H1 (cell line): ENCODE data around the gene SLC6A18. TPM values are rescaled to one million over a fixed set of nuclear protein-coding genes. Genes with fewer than 3 reads are reported as not detected.

Experiments
- CTCF ChIA-PET: fragments of 300-600 bp; sonication (Branson Sonifier 250); formaldehyde crosslinking; loops from one replicate; lab custom pipeline; 2021; ENCODE audit not compliant: partially characterized antibody; lab: Charles Lee
- POLR2A ChIA-PET: fragments of 300-600 bp; sonication (Branson Sonifier 250); formaldehyde crosslinking; loops from one replicate; lab custom pipeline; 2021; ENCODE audit warnings: inconsistent platforms; ENCODE audit not compliant: partially characterized antibody; lab: Charles Lee
- DNase-seq, 2 experiments: peaks; one replicate each; pipeline versions ENCODE4 v3.0.0 to v3.0.0-alpha.2; 2010 to 2022; ENCODE audit warnings: low spot score in 2 of 2, low read depth in 1 of 2, mixed read lengths in 1 of 2
- FAIRE-seq: peaks from 2 replicates; lab custom pipeline; 2011; peaks lifted over from hg19 to GRCh38; lab: Jason Lieb, UNC
- H2AFZ ChIP-seq: 2 replicates; pipeline ENCODE4 v1.8.1; 2012; ENCODE audit warnings: low read length, inconsistent platforms
- H2AK5ac ChIP-seq: 2 replicates; pipeline ENCODE4 v1.6.1; 2013; ENCODE audit warnings: low read depth, low read length
- H2BK120ac ChIP-seq: replicated peaks from 2 replicates; pipeline ENCODE3; 2013; ENCODE audit warnings: low read depth, low read length, inconsistent platforms
- H2BK12ac ChIP-seq: 2 replicates; pipeline ENCODE4 v1.6.1; 2013; ENCODE audit warnings: low read depth, low read length
- H2BK15ac ChIP-seq: 2 replicates; pipeline ENCODE4 v1.6.1; 2013; ENCODE audit warnings: low read length
- H2BK20ac ChIP-seq: 2 replicates; pipeline ENCODE4 v1.6.1; 2013; ENCODE audit warnings: low read length
- H2BK5ac ChIP-seq: 2 replicates; pipeline ENCODE4 v1.6.1; 2013; ENCODE audit warnings: low read depth, low read length
- H3K14ac ChIP-seq: 2 replicates; pipeline ENCODE4 v1.6.1; 2013; ENCODE audit warnings: inconsistent platforms; ENCODE audit not compliant: insufficient read length
- H3K18ac ChIP-seq: 2 replicates; pipeline ENCODE4 v1.6.1; 2013; ENCODE audit warnings: low read length; ENCODE audit errors: extremely low read depth
- H3K23ac ChIP-seq: 2 replicates; pipeline ENCODE4 v1.6.1; 2013; ENCODE audit warnings: inconsistent platforms; ENCODE audit not compliant: insufficient read length
- H3K23me2 ChIP-seq: 2 replicates; pipeline ENCODE4 v1.6.1; 2013; ENCODE audit warnings: low read depth, low read length
- H3K27ac ChIP-seq: 2 replicates; pipeline ENCODE4 v1.6.1; 2011; ENCODE audit warnings: low read depth, low read length, inconsistent platforms
- H3K27me3 ChIP-seq, 4 experiments: replicated peaks in 1 of 4; 1 replicate in 1 of 4; 2 replicates in 3 of 4; pipeline versions ENCODE4 v1.6.1 to v1.8.1; 2011 to 2013; ENCODE audit warnings: low read length in 3 of 4, mild to moderate bottlenecking in 3 of 4, inconsistent platforms in 2 of 4, mixed read lengths in 2 of 4, moderate library complexity in 1 of 4; ENCODE audit not compliant: control insufficient read depth in 3 of 4, insufficient read depth in 3 of 4; ENCODE audit errors: extremely low read depth in 1 of 4
- H3K36me3 ChIP-seq, 4 experiments: 2 replicates each; pipeline versions ENCODE4 v1.6.1 to v1.8.1; 2011 to 2013; ENCODE audit warnings: mild to moderate bottlenecking in 4 of 4, low read length in 3 of 4, moderate library complexity in 2 of 4, control low read depth in 1 of 4, inconsistent platforms in 1 of 4; ENCODE audit not compliant: insufficient read depth in 4 of 4, control insufficient read depth in 2 of 4
- H3K4ac ChIP-seq: replicated peaks from 2 replicates; pipeline ENCODE3; 2013; ENCODE audit warnings: low read length, low read depth, mixed read lengths, inconsistent platforms; ENCODE audit not compliant: insufficient read length
- H3K4me1 ChIP-seq, 4 experiments: replicated peaks in 1 of 4; 1 replicate in 1 of 4; 2 replicates in 3 of 4; pipeline versions ENCODE4 v1.6.1 to v1.8.1; 2011 to 2013; ENCODE audit warnings: low read length in 3 of 4, inconsistent platforms in 2 of 4, mixed read lengths in 1 of 4; ENCODE audit not compliant: insufficient read depth in 4 of 4, control insufficient read depth in 3 of 4
- H3K4me2 ChIP-seq, 2 experiments: 2 replicates each; pipeline versions ENCODE4 v1.6.1 to v1.8.1; 2011 to 2013; ENCODE audit warnings: low read depth in 2 of 2, low read length in 2 of 2, control low read depth in 1 of 2, inconsistent platforms in 1 of 2, mild to moderate bottlenecking in 1 of 2; ENCODE audit not compliant: insufficient read depth in 1 of 2
- H3K4me3 ChIP-seq, 4 experiments: fragments of 200-600, 300-600 bp in 1 of 4; sonication (generic), shearing (Covaris generic), sonication (Bioruptor Twin) in 1 of 4; 2 replicates each; pipeline versions ENCODE4 v1.5.1 to v1.8.1; 2011 to 2016; ENCODE audit warnings: low read length in 4 of 4, low read depth in 3 of 4, control low read depth in 2 of 4, inconsistent platforms in 2 of 4, mild to moderate bottlenecking in 2 of 4, mixed read lengths in 1 of 4, moderate library complexity in 1 of 4; ENCODE audit not compliant: insufficient read depth in 2 of 4; ENCODE audit errors: extremely low read depth in 1 of 4
- H3K56ac ChIP-seq: replicated peaks from 2 replicates; pipeline ENCODE3; 2013; ENCODE audit warnings: low read depth, mild to moderate bottlenecking, mixed read lengths, low read length, inconsistent platforms; ENCODE audit not compliant: insufficient read length
- H3K79me1 ChIP-seq: 2 replicates; pipeline ENCODE4 v1.6.1; 2013; ENCODE audit warnings: low read depth, low read length, control low read depth
- H3K79me2 ChIP-seq, 2 experiments: 2 replicates each; pipeline versions ENCODE4 v1.6.1 to v1.8.1; 2012 to 2013; ENCODE audit warnings: low read length in 2 of 2, mild to moderate bottlenecking in 2 of 2, inconsistent platforms in 1 of 2; ENCODE audit not compliant: insufficient read depth in 2 of 2, control insufficient read depth in 1 of 2
- H3K9ac ChIP-seq, 4 experiments: replicated peaks in 1 of 4; 1 replicate in 1 of 4; 2 replicates in 3 of 4; pipeline versions ENCODE4 v1.6.1 to v1.8.1; 2011 to 2013; ENCODE audit warnings: low read depth in 3 of 4, low read length in 3 of 4, control low read depth in 2 of 4, mild to moderate bottlenecking in 2 of 4, moderate library complexity in 2 of 4, inconsistent platforms in 1 of 4; ENCODE audit errors: extremely low read depth in 1 of 4
- H3K9me3 ChIP-seq, 2 experiments: 2 replicates each; pipeline versions ENCODE4 v1.6.1 to v1.8.1; 2012 to 2013; ENCODE audit warnings: mild to moderate bottlenecking in 2 of 2, moderate library complexity in 2 of 2, control low read depth in 1 of 2, inconsistent platforms in 1 of 2, low read depth in 1 of 2, low read length in 1 of 2, mixed read lengths in 1 of 2; ENCODE audit not compliant: insufficient read depth in 2 of 2
- H4K20me1 ChIP-seq, 2 experiments: replicated peaks in 1 of 2; 2 replicates each; pipeline versions ENCODE3 to v1.8.1; 2011 to 2013; ENCODE audit warnings: inconsistent platforms in 2 of 2, low read length in 2 of 2, mild to moderate bottlenecking in 1 of 2; ENCODE audit not compliant: insufficient read depth in 2 of 2, control insufficient read depth in 1 of 2
- H4K5ac ChIP-seq: 2 replicates; pipeline ENCODE4 v1.6.1; 2013; ENCODE audit warnings: low read length, low read depth, mixed read lengths, inconsistent platforms; ENCODE audit not compliant: insufficient read length
- H4K8ac ChIP-seq: 2 replicates; pipeline ENCODE4 v1.8.0; 2013; ENCODE audit warnings: mild to moderate bottlenecking, moderate library complexity, low read length, inconsistent platforms; ENCODE audit not compliant: insufficient read depth; ENCODE audit errors: extremely low read depth
- H4K91ac ChIP-seq: replicated peaks from 2 replicates; pipeline ENCODE3; 2013; ENCODE audit warnings: low read length, mixed read lengths, inconsistent platforms; ENCODE audit not compliant: insufficient read length
- BACH1 ChIP-seq: IDR thresholded peaks from 2 replicates; pipeline ENCODE4 v1.6.1; 2012; ENCODE audit warnings: low read length, improper control_type of control experiment
- BRCA1 ChIP-seq: IDR thresholded peaks from 2 replicates; pipeline ENCODE4 v1.6.1; 2012; ENCODE audit warnings: low read depth, low read length, improper control_type of control experiment
- CTBP2 ChIP-seq: IDR thresholded peaks from 2 replicates; pipeline ENCODE4 v1.7.0; 2011; ENCODE audit warnings: borderline replicate concordance, mild to moderate bottlenecking, moderate library complexity, mixed read lengths, low read length; ENCODE audit not compliant: insufficient read depth, insufficient read length
- GABPA ChIP-seq: IDR thresholded peaks from 2 replicates; pipeline ENCODE4 v1.6.1; 2011; ENCODE audit warnings: mild to moderate bottlenecking, low read length, moderate library complexity, borderline replicate concordance; ENCODE audit not compliant: insufficient read depth
- HDAC6 ChIP-seq: IDR thresholded peaks from one replicate; pipeline ENCODE4 v1.7.1; 2012; ENCODE audit warnings: low read depth, mild to moderate bottlenecking, inconsistent platforms, low read length, moderate library complexity
- POLR2A ChIP-seq, 2 experiments: IDR thresholded peaks; 1 replicate in 1 of 2; 2 replicates in 1 of 2; pipeline ENCODE4 v1.6.1; 2011; ENCODE audit warnings: low read depth in 2 of 2, low read length in 2 of 2, mild to moderate bottlenecking in 2 of 2; ENCODE audit errors: control extremely low read depth in 1 of 2
- POLR2AphosphoS5 ChIP-seq: IDR thresholded peaks from 2 replicates; pipeline ENCODE4 v1.6.1; 2011; ENCODE audit warnings: low read depth, low read length
- SP2 ChIP-seq: IDR thresholded peaks from 2 replicates; pipeline ENCODE4 v1.6.1; 2012; ENCODE audit warnings: mild to moderate bottlenecking, low read length, inconsistent platforms
- TBP ChIP-seq: IDR thresholded peaks from 2 replicates; pipeline ENCODE4 v1.6.1; 2011; ENCODE audit warnings: low read depth, low read length, improper control_type of control experiment
- YY1 ChIP-seq: IDR thresholded peaks from 2 replicates; pipeline ENCODE4 v1.6.1; 2011; ENCODE audit warnings: low read depth, mild to moderate bottlenecking, low read length
- ZNF274 ChIP-seq: IDR thresholded peaks from 2 replicates; pipeline ENCODE4 v1.7.0; 2012; ENCODE audit warnings: low read length, borderline replicate concordance; ENCODE audit errors: extremely low read depth
- WGBS, 2 experiments: shearing (Covaris generic) in 1 of 2; methylation state at CpG; one replicate each; pipeline versions ENCODE4 v1.1.6 to v1.1.7; 2013 to 2015; ENCODE audit warnings: low lambda C conversion rate in 2 of 2, mixed read lengths in 2 of 2, inconsistent platforms in 1 of 2, low coverage in 1 of 2, missing lambda C conversion rate in 1 of 2; ENCODE audit not compliant: insufficient replicate concordance in 2 of 2, insufficient coverage in 1 of 2, insufficient read length in 1 of 2; ENCODE audit errors: extremely low coverage in 1 of 2, missing lambda C conversion rate in 1 of 2; 5-methylcytosine and 5-hydroxymethylcytosine counted together
- polyA plus RNA-seq, 7 experiments: library from polyadenylated mRNA; depleted of rRNA in 3 of 7; stranded (reverse) in 5 of 7; unstranded in 2 of 7; fragments of >200 nt in 5 of 7; fragments of 200-250 nt in 2 of 7; gene quantifications; 1 replicate in 5 of 7; 2 replicates in 1 of 7; 4 replicates in 1 of 7; pipeline versions ENCODE4 v1.2.1 to v1.2.3, GENCODE V29; 2011 to 2013; ENCODE audit warnings: missing spikeins in 2 of 7, mixed read lengths in 2 of 7
- total RNA-seq: library from RNA; stranded (reverse); fragmentation: NEBNext Ultra II Directional; extraction: Animal tissue kit (Norgen Biotek cat#: 25700); gene quantifications from 2 replicates; pipeline ENCODE4 v1.2.1, GENCODE V29; 2021

SLC6A18 gene
- total and polyA plus RNA-seq, 2 of the 8 experiments (the other 6 are each of a cell fraction or from before 2014, with no cell fraction given): not detected

DNA sequence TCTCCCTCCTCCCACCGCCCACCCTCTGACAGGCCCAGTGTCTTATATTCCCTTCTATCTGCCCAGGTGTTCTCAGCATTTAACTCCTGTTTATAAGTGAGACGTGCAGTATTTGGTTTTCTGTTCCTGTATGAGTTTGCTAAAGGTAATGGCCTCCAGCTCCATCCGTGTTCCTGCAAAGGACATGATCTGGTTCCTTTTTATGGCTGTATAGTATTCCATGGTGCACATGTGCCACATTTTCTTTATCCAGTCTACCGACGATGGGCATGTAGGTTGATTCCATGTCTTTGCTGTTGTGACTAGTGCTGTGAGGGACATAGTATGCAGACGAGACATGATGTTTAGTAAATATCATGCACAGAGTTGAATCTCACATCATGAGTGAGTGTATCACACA lies 30.8 kb upstream of the SLC6A18 start:
- ChIA-PET CTCF (interaction anchor here (2.4 kb wide), 1 partner anchor 10 kb away, joined by 6 read pairs; no protein-coding TSS in a partner anchor), POLR2A (no interaction called here)
- no peak overlapping the region for H4K5ac ChIP-seq
- no peaks in the 10 kb centered on the region for H3K36me3 ChIP-seq
- no peaks in the 10 kb centered on the region for H3K79me2 ChIP-seq
- DNase-seq (no peak), FAIRE-seq (no peak)
- no peaks in the 10 kb centered on the region for H3K79me1 ChIP-seq
- H2BK15ac ChIP-seq: no peak overlapping the region
- H2AK5ac ChIP-seq: no peak overlapping the region
- H3K27ac ChIP-seq: no peak overlapping the region
- H4K91ac ChIP-seq: no peak overlapping the region
- no peaks in the 10 kb centered on the region for H3K9me3 ChIP-seq
- no peaks in the 10 kb centered on the region for H3K4me1 ChIP-seq
- H3K4me2 ChIP-seq: no peak overlapping the region
- H3K14ac ChIP-seq: no peak overlapping the region
- no peak for TF ChIP-seq POLR2AphosphoS5
- TF ChIP-seq TBP: no peak
- no peak for TF ChIP-seq ZNF274
- no peak for TF ChIP-seq BRCA1
- TF ChIP-seq GABPA: no peak
- TF ChIP-seq CTBP2: no peak
- TF ChIP-seq YY1: no peak
- TF ChIP-seq POLR2A (IDR thresholded peaks at IDR 0.05; ENCODE audit: control extremely low read depth in 1 of 2, low read depth in 2 of 2, low read length in 2 of 2): no peak
- TF ChIP-seq HDAC6: no peak
- TF ChIP-seq BACH1: no peak
- no peak for TF ChIP-seq SP2
- H3K27me3 ChIP-seq: no peaks in the 10 kb centered on the region
- H3K9ac ChIP-seq: no peak overlapping the region
- no peak overlapping the region for H2BK5ac ChIP-seq
- H3K18ac ChIP-seq: no peak overlapping the region
- H3K56ac ChIP-seq: no peak overlapping the region
- H3K4me3 ChIP-seq: no peak overlapping the region
- H2BK120ac ChIP-seq: no peak overlapping the region
- H3K23ac ChIP-seq: no peak overlapping the region
- H2BK12ac ChIP-seq: no peak overlapping the region
- H2AFZ ChIP-seq: no peak overlapping the region
- H3K4ac ChIP-seq: no peak overlapping the region
- WGBS, 2 experiments: 89% methylated on average over 6 of the region's 6 CpGs; no CpG with 5 or more reads in 1 of the 2 experiments
- H4K8ac ChIP-seq: no peak overlapping the region
- H4K20me1 ChIP-seq: no peaks in the 10 kb centered on the region
- no peak overlapping the region for H2BK20ac ChIP-seq
- H3K23me2 ChIP-seq: peaks cover 2% of the 10 kb centered on the region; the same call in 1 of the 2 replicates
